SU-DHL-6 (cell line): ENCODE results near the gene CBLL1.

Source experiments
- H2AFZ ChIP-seq: fragments of 200-600 bp; sonication (generic); 2 replicates; pipeline ENCODE4 v1.6.1; 2014; ENCODE audit warnings: low read depth, mild to moderate bottlenecking, moderate library complexity, mixed read lengths, antibody characterized with exemption, low read length; ENCODE audit not compliant: severe bottlenecking
- H3F3A ChIP-seq: fragments of 200-600 bp; shearing (Covaris generic); 2 replicates; pipeline ENCODE4 v1.6.0; 2016; ENCODE audit warnings: antibody characterized with exemption, mild to moderate bottlenecking; ENCODE audit not compliant: insufficient read depth
- H3K27ac ChIP-seq: fragments of 200-600 bp; sonication (generic); 2 replicates; pipeline ENCODE4 v1.5.1; 2016; ENCODE audit warnings: low read depth, mild to moderate bottlenecking, low read length, moderate library complexity, mixed read lengths
- H3K27me3 ChIP-seq: fragments of 200-600 bp; sonication (generic), shearing (Covaris generic); 2 replicates; pipeline ENCODE4 v1.6.0; 2014; ENCODE audit warnings: mild to moderate bottlenecking, low read length
- H3K36me3 ChIP-seq: fragments of 200-600 bp; sonication (generic); 2 replicates; pipeline ENCODE4 v1.6.1; 2014; ENCODE audit warnings: mild to moderate bottlenecking, low read length, mixed read lengths
- H3K4me2 ChIP-seq: fragments of 300-600, 200-600 bp; shearing (Covaris generic), sonication (generic); 2 replicates; pipeline ENCODE4 v1.6.0; 2014; ENCODE audit warnings: low read length, low read depth, mild to moderate bottlenecking; ENCODE audit not compliant: poor library complexity, severe bottlenecking
- H3K4me3 ChIP-seq: fragments of 200-600 bp; sonication (generic); 2 replicates; pipeline ENCODE4 v1.5.1; 2014; ENCODE audit warnings: antibody characterized with exemption, low read length, mild to moderate bottlenecking, mixed read lengths; ENCODE audit not compliant: insufficient read depth, poor library complexity, severe bottlenecking
- H3K79me2 ChIP-seq: fragments of 200-600 bp; sonication (generic); 2 replicates; pipeline ENCODE4 v1.6.1; 2014; ENCODE audit warnings: mild to moderate bottlenecking, low read length, moderate library complexity; ENCODE audit not compliant: insufficient read depth
- H3K9ac ChIP-seq: fragments of 200-600 bp; sonication (generic); 2 replicates; pipeline ENCODE4 v1.7.0; 2014; ENCODE audit warnings: mild to moderate bottlenecking, low read length
- H3K9me2 ChIP-seq: fragments of 200-600 bp; sonication (generic); replicated peaks from 2 replicates; pipeline ENCODE4 v1.6.1; 2014; ENCODE audit warnings: low read length; ENCODE audit not compliant: insufficient read depth
- H3K9me3 ChIP-seq: fragments of 200-600 bp; sonication (generic); 2 replicates; pipeline ENCODE4 v1.6.1; 2014; ENCODE audit warnings: low read length, mixed read lengths; ENCODE audit not compliant: insufficient read depth
- H4K20me1 ChIP-seq: fragments of 200-600 bp; sonication (generic); 2 replicates; pipeline ENCODE4 v1.6.1; 2014; ENCODE audit warnings: low read depth, mild to moderate bottlenecking, antibody characterized with exemption, low read length, moderate library complexity, mixed read lengths
- CTCF ChIP-seq: fragments of 200-600 bp; sonication (generic); IDR thresholded peaks from one replicate; pipeline ENCODE4 v1.5.1; 2017; ENCODE audit warnings: antibody characterized with exemption, mild to moderate bottlenecking, low read length, moderate library complexity; ENCODE audit not compliant: insufficient read depth, poor library complexity, severe bottlenecking
- EZH2phosphoT487 ChIP-seq: fragments of 200-600 bp; sonication (generic), shearing (Covaris generic); conservative IDR thresholded peaks from 2 replicates; pipeline ENCODE4 v1.6.1; 2018; ENCODE audit warnings: mild to moderate bottlenecking, antibody characterized with exemption, low read length, moderate library complexity, mixed read lengths

Gene CBLL1

GRCh38 chr7:107773027-107773426 lies 29.1 kb downstream of the CBLL1 start:
- Histone ChIP-seq H3K9me2 (no peaks in the 10 kb centered on the region), H3K27ac (no peak overlapping the region), H3F3A (no peaks in the 10 kb centered on the region), H3K27me3 (no peaks in the 10 kb centered on the region), H3K4me3 (no peak overlapping the region), H2AFZ (no peak overlapping the region), H3K9ac (no peak overlapping the region), H3K36me3 (no peaks in the 10 kb centered on the region), H3K4me2 (no peak overlapping the region), H4K20me1 (no peaks in the 10 kb centered on the region), H3K9me3 (no peaks in the 10 kb centered on the region), H3K79me2 (no peaks in the 10 kb centered on the region)
- TF ChIP-seq CTCF = no peak
- no peak for TF ChIP-seq EZH2phosphoT487

DNA sequence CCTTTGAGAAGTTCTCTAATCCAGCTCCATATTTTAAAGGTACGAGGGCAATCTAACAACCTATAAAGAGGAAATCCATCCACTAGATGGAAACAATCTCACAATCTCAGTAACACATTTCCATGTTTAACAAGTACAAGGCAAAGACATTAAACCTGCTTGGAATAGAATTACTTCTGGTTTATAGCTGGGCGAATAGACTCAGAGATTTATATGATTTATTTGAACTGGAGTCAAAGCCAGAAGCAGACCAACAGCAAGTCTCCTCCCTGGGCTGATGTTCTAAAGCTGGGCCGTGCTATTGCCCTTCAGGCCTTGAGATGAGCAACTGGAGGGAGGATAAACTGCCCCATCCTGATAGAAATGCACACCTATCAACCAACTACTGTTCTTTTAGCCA lies 33.8 kb downstream of the CBLL1 start:
- no peak for TF ChIP-seq EZH2phosphoT487
- no peak for TF ChIP-seq CTCF
- Histone ChIP-seq H3K27me3 (no peaks in the 10 kb centered on the region), H3K9me2 (no peaks in the 10 kb centered on the region), H3K9ac (no peak overlapping the region), H3K27ac (no peak overlapping the region), H3F3A (no peaks in the 10 kb centered on the region), H3K79me2 (no peaks in the 10 kb centered on the region), H4K20me1 (no peaks in the 10 kb centered on the region), H2AFZ (no peak overlapping the region), H3K9me3 (no peaks in the 10 kb centered on the region), H3K36me3 (no peaks in the 10 kb centered on the region), H3K4me2 (no peak overlapping the region), H3K4me3 (no peak overlapping the region)

- Histone ChIP-seq H3K9ac (no peak overlapping the region), H3K27ac (no peak overlapping the region), H3K4me2 (no peak overlapping the region), H2AFZ (no peak overlapping the region), H4K20me1 (no peaks in the 10 kb centered on the region), H3K9me3 (no peaks in the 10 kb centered on the region), H3F3A (no peaks in the 10 kb centered on the region), H3K79me2 (no peaks in the 10 kb centered on the region), H3K36me3 (no peaks in the 10 kb centered on the region), H3K4me3 (no peak overlapping the region), H3K9me2 (no peaks in the 10 kb centered on the region), H3K27me3 (no peaks in the 10 kb centered on the region)
- no peak for TF ChIP-seq EZH2phosphoT487
- TF ChIP-seq CTCF = no peak
Measured at GRCh38 chr7:107778283-107778682, 34.3 kb downstream of the CBLL1 start.
